OCI-LY7 (cell line): ENCODE data around the gene NTSR1. TPM values are rescaled to one million over a fixed set of nuclear protein-coding genes. Genes with fewer than 3 reads are reported as not detected.

Source experiments
- BruUV-seq: library from RNA; stranded (reverse); fragments of 400-500 nt; replicated peaks from 2 replicates; lab custom pipeline; 2021; lab: Mats Ljungman, UMichigan
- CTCF ChIA-PET: fragments of 300-600 bp; sonication (Branson Sonifier 250); formaldehyde crosslinking; loops from one replicate; lab custom pipeline; 2022; ENCODE audit warnings: antibody characterized with exemption; ENCODE audit not compliant: unreplicated experiment; lab: Charles Lee
- POLR2A ChIA-PET: fragments of 300-600 bp; sonication (Branson Sonifier 250); formaldehyde crosslinking; loops from one replicate; lab custom pipeline; 2022; ENCODE audit warnings: antibody characterized with exemption; lab: Charles Lee
- DNase-seq: peaks from one replicate; pipeline ENCODE4 v3.0.0-alpha.2; 2015; ENCODE audit warnings: low spot score
- H2AFZ ChIP-seq: fragments of 200-600 bp; sonication (generic), shearing (Covaris generic); 2 replicates; pipeline ENCODE4 v1.6.1; 2014; ENCODE audit warnings: mild to moderate bottlenecking, antibody characterized with exemption, low read length, moderate library complexity
- H3K27ac ChIP-seq: fragments of 200-600 bp; sonication (generic); 2 replicates; pipeline ENCODE4 v1.5.1; 2014; ENCODE audit warnings: mixed run types, low read depth, mild to moderate bottlenecking, moderate library complexity, low read length, inconsistent platforms; ENCODE audit not compliant: poor library complexity, severe bottlenecking
- H3K36me3 ChIP-seq: fragments of 200-600 bp; sonication (generic); 2 replicates; pipeline ENCODE4 v1.6.1; 2014; ENCODE audit warnings: mild to moderate bottlenecking, antibody characterized with exemption, low read length, moderate library complexity, mixed read lengths; ENCODE audit not compliant: insufficient read depth
- H3K4me1 ChIP-seq: fragments of 200-600 bp; sonication (generic); 2 replicates; pipeline ENCODE4 v1.5.1; 2014; ENCODE audit warnings: mild to moderate bottlenecking, low read length; ENCODE audit not compliant: insufficient read depth, poor library complexity, severe bottlenecking
- H3K4me2 ChIP-seq: fragments of 200-600 bp; sonication (generic); 2 replicates; pipeline ENCODE4 v1.6.1; 2014; ENCODE audit warnings: mild to moderate bottlenecking, low read length
- H3K4me3 ChIP-seq: fragments of 200-600 bp; sonication (generic); 2 replicates; pipeline ENCODE4 v1.5.1; 2014; ENCODE audit warnings: mild to moderate bottlenecking, low read depth, low read length; ENCODE audit not compliant: poor library complexity, severe bottlenecking
- H3K79me2 ChIP-seq: fragments of 200-600 bp; sonication (generic); 2 replicates; pipeline ENCODE4 v1.6.1; 2016; ENCODE audit warnings: low read depth, mild to moderate bottlenecking, low read length, moderate library complexity, mixed read lengths; ENCODE audit not compliant: insufficient read depth
- H3K9me2 ChIP-seq: fragments of 200-600 bp; sonication (generic); 2 replicates; pipeline ENCODE4 v1.6.1; 2016; ENCODE audit warnings: mild to moderate bottlenecking, low read length, mixed read lengths; ENCODE audit not compliant: insufficient read depth
- H3K9me3 ChIP-seq: fragments of 200-600 bp; sonication (generic); 2 replicates; pipeline ENCODE4 v1.6.1; 2014; ENCODE audit warnings: mild to moderate bottlenecking, mixed run types, low read length, mixed read lengths
- H4K20me1 ChIP-seq: fragments of 200-600 bp; sonication (generic); 2 replicates; pipeline ENCODE4 v1.6.1; 2014; ENCODE audit warnings: mild to moderate bottlenecking, antibody characterized with exemption, low read length, moderate library complexity, mixed read lengths; ENCODE audit not compliant: insufficient read depth
- EZH2phosphoT487 ChIP-seq: fragments of 200-600 bp; sonication (generic); IDR thresholded peaks from 2 replicates; pipeline ENCODE4 v1.6.1; 2018; ENCODE audit warnings: low read depth, borderline replicate concordance, mild to moderate bottlenecking, mixed run types, antibody characterized with exemption, low read length, moderate library complexity, mixed read lengths
- intact Hi-C: fragments of 100-400 bp; cut with micrococcal nuclease; formaldehyde crosslinking; loops from one replicate; pipeline ENCODE4 v1.10.0; 2022; ENCODE audit not compliant: unreplicated experiment
- total RNA-seq, 2 experiments: library from RNA; depleted of rRNA in 1 of 2; stranded (reverse); fragments of >200 nt in 1 of 2; shearing (Covaris generic) in 1 of 2; gene quantifications; 2 replicates each; pipeline ENCODE4 v1.2.3, GENCODE V29; 2014 to 2022
- TF ChIP-seq, protein P1 (sequence below): fragments of 200-600 bp; sonication (generic); conservative IDR thresholded peaks from 2 replicates; pipeline ENCODE4 v1.5.1; 2014; ENCODE audit warnings: mild to moderate bottlenecking, antibody characterized with exemption, low read length, moderate library complexity, mixed read lengths

Gene NTSR1
- total RNA-seq, 2 experiments from 2014 or later, result not detected

DNA sequence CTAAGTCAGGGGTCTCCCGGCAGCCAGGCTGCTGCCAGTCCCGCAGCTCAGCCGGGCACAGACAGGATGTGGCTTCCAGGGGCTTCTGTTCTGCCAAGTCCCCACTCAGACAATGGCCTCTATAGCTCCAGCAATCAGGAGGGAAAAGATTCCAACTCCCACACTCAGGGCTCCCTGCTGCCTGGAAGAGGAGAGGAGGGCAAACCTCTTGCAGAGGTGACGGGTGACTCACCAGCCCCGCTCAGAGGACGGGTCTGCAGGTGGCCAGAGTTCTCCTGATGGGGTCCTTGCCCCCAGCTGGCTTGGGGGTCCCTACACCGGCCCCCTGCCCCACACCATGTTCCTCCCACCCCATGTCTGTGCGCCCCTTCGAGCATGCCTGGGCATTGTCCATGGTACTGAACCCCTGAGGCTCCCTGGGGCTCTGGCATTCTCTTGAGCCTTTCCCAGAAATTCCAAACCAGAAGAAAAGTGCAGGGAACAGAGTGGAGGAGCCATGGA lies 32.6 kb downstream of the NTSR1 start:
- DNase-seq, result no peak
- ChIA-PET POLR2A (no interaction called here), CTCF (no interaction called here)
- H3K4me2 ChIP-seq, result no peak overlapping the region
- H3K4me1 ChIP-seq, result no peaks in the 10 kb centered on the region
- no TSS peak for BruUV-seq
- H3K79me2 ChIP-seq, result no peaks in the 10 kb centered on the region
- no peaks in the 10 kb centered on the region for H3K9me2 ChIP-seq
- H3K9me3 ChIP-seq, result no peaks in the 10 kb centered on the region
- TF ChIP-seq, protein P1, sequence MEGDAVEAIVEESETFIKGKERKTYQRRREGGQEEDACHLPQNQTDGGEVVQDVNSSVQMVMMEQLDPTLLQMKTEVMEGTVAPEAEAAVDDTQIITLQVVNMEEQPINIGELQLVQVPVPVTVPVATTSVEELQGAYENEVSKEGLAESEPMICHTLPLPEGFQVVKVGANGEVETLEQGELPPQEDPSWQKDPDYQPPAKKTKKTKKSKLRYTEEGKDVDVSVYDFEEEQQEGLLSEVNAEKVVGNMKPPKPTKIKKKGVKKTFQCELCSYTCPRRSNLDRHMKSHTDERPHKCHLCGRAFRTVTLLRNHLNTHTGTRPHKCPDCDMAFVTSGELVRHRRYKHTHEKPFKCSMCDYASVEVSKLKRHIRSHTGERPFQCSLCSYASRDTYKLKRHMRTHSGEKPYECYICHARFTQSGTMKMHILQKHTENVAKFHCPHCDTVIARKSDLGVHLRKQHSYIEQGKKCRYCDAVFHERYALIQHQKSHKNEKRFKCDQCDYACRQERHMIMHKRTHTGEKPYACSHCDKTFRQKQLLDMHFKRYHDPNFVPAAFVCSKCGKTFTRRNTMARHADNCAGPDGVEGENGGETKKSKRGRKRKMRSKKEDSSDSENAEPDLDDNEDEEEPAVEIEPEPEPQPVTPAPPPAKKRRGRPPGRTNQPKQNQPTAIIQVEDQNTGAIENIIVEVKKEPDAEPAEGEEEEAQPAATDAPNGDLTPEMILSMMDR, result no peak
- TF ChIP-seq EZH2phosphoT487, result no peak
- H3K36me3 ChIP-seq, result no peaks in the 10 kb centered on the region
- H3K27ac ChIP-seq, result no peak overlapping the region
- intact Hi-C loops, result no loop called here
- no peak overlapping the region for H2AFZ ChIP-seq
- H3K4me3 ChIP-seq, result no peak overlapping the region
- no peaks in the 10 kb centered on the region for H4K20me1 ChIP-seq

DNA sequence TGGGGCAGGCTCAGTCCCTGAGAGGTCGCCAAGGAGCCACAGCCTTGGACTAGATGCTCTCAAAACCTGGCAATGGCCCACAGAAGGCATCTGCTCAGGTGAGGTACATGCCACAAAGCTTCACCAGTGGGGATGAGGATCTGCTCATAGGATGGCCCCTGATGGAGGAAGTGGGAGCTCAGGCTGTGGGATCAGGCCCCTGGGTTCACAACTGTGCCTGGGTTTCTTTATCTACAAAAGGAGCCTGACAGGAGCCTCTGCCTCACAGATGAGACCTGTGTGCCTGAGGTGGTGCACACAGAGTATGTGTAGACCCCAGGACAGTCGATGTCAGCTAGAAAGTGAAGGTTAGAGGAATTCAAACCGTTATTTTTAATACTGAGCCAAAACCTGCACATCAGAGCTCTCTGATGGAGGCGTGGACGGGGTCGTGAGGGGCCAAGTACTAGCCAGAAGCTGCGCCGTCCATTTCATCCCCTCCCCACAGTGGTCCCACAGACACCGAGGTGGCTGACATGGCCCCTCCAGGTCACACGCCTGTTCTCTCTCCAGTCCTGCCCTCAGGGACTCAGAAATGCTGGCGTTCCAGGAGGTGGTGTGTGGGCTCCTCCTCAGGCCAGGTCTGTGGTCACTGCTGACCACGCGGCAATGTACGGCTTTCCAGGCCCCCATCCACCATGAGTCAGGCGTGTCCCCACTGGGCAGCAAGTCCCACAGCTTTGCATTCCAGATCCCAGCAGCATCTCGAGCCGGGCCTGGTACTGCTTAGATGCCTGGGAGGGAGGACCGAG lies 33.3 kb downstream of the NTSR1 start:
- Histone ChIP-seq H3K4me2 (no peak overlapping the region), H2AFZ (no peak overlapping the region), H4K20me1 (no peaks in the 10 kb centered on the region), H3K79me2 (no peaks in the 10 kb centered on the region), H3K9me2 (no peaks in the 10 kb centered on the region), H3K36me3 (no peaks in the 10 kb centered on the region), H3K4me3 (no peak overlapping the region), H3K27ac (no peak overlapping the region), H3K4me1 (no peaks in the 10 kb centered on the region), H3K9me3 (no peaks in the 10 kb centered on the region)
- CTCF ChIA-PET, result no interaction called here
- POLR2A ChIA-PET, result no interaction called here
- no peak for DNase-seq
- TF ChIP-seq, protein P1, result no peak
- TF ChIP-seq EZH2phosphoT487, result no peak
- no TSS peak for BruUV-seq
- intact Hi-C loops, result no loop called here

DNA sequence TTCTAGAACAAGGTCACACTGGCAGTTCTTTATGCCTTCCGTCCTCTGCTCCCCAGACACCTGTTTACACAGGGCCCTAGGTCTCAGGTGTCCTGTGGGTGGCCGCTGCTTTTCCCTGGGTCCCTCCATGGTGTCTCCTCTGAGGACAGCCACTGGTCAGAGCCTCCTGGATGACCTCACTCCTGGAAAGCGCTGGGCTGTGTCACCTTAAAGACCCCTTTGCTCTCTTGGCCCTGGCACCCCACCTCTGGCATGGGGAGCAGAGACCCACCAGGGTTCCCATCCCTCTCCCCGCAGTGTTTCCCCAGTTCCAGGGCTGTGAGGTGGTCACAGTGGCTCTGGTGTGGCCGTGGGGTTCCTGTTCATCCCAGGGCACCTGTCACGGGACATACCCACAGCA lies 33.9 kb downstream of the NTSR1 start:
- TF ChIP-seq EZH2phosphoT487, result no peak
- TF ChIP-seq, protein P1, result no peak
- ChIA-PET CTCF (no interaction called here), POLR2A (no interaction called here)
- Histone ChIP-seq H3K9me2 (no peaks in the 10 kb centered on the region), H3K79me2 (no peaks in the 10 kb centered on the region), H3K4me3 (no peak overlapping the region), H3K27ac (no peak overlapping the region), H3K4me1 (no peaks in the 10 kb centered on the region), H3K4me2 (no peak overlapping the region), H4K20me1 (no peaks in the 10 kb centered on the region), H3K36me3 (no peaks in the 10 kb centered on the region), H3K9me3 (no peaks in the 10 kb centered on the region), H2AFZ (no peak overlapping the region)
- intact Hi-C loops, result no loop called here
- DNase-seq, result no peak
- no TSS peak for BruUV-seq
